ES-I3 (cell line): Measurements from ENCODE around the gene PTGDS.

Source experiments
- H3K36me3 ChIP-seq: 2 replicates; pipeline ENCODE4 v1.6.1; 2013; ENCODE audit warnings: mild to moderate bottlenecking, low read length, control low read depth, moderate library complexity; ENCODE audit not compliant: insufficient read depth
- H3K4me1 ChIP-seq: 2 replicates; pipeline ENCODE4 v1.6.1; 2013; ENCODE audit warnings: mild to moderate bottlenecking, control low read depth, low read length; ENCODE audit not compliant: insufficient read depth
- H3K9ac ChIP-seq: 2 replicates; pipeline ENCODE4 v1.6.1; 2013; ENCODE audit warnings: low read depth, mild to moderate bottlenecking, low read length, moderate library complexity
- H3K9me3 ChIP-seq: 2 replicates; pipeline ENCODE4 v1.6.1; 2013; ENCODE audit warnings: mild to moderate bottlenecking, low read length, moderate library complexity; ENCODE audit not compliant: control insufficient read depth, insufficient read depth

PTGDS gene

DNA sequence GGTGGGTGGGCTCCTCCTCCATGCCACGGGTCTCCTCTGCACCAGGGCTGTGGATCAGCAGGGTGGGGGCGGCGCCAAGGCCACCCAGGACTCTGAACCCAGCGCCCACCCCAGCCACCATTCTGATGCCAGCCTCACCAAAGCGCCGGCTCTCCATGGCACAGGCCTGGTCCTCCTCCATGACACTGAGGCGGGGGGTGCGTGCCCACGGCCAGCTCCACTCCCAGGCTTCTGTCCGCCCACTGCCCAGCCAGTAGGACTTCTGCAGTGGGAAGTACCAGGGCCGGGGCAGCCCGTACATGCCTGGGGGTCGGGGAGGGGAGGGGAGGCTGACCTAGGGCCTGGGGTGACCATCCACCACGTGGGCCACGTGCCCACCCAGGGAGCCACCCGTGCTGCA lies 39.1 kb downstream of the PTGDS start:
- Histone ChIP-seq H3K36me3 (no peaks in the 10 kb centered on the region), H3K4me1 (no peaks in the 10 kb centered on the region), H3K9me3 (no peaks in the 10 kb centered on the region), H3K9ac (no peak overlapping the region)

DNA sequence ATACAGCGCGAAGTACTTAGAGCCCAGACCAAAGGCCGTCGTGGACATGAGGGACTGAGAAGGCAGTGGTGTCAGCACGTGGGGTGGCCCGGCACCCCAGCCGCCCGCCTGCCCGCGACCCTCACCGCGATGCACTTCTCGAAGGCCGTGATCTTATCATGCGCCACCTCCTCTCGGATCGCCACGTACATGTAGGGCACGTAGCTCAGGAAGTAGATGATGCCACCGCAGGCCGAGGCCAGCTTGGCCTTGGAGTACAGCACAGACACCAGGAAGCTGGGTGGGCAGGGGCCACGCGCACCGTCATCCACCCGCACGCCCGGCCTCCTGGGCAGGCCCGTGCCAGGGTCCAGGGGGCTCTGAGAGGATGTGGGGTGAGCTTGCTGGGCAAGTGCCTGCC lies 39.8 kb downstream of the PTGDS start:
- Histone ChIP-seq H3K4me1 (no peaks in the 10 kb centered on the region), H3K9me3 (no peaks in the 10 kb centered on the region), H3K36me3 (no peaks in the 10 kb centered on the region), H3K9ac (no peak overlapping the region)

DNA sequence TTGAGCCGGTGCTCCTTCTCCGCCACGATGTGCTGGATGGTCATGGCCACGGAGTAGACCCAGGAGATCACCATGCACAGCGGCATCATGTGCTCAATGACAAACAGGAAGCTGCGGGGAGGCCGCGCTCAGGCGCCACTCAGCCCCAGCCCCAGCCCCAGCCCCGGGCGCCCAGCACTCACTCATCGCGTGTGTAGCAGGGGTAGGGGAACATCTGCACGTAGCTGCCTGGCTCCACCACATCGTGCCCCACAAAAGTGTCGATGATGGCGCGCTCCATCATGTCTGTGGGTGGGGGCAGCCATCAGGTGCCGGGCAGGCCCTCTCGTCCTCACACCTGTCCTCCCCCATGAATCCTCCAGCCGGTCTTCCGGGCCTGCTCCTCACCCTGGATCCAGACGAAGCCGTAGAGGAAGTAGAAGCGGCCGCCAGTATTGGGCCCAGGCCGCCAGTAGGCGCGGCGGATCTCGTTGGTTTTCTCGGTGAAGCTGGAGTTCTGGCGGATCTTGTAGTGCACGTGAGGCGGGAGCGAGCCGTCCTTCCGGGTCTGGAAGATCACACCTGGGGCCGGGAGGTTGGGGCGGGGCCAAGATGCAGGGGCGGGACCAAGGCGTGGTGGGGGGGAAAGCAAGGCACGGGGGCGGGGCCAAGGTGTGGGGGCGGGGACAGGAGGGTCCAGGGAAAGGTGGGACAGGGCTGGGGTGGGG lies 40.6 kb downstream of the PTGDS start:
- H3K4me1 ChIP-seq: no peaks in the 10 kb centered on the region
- H3K9ac ChIP-seq: no peak overlapping the region
- H3K36me3 ChIP-seq: no peaks in the 10 kb centered on the region
- H3K9me3 ChIP-seq: no peaks in the 10 kb centered on the region

DNA sequence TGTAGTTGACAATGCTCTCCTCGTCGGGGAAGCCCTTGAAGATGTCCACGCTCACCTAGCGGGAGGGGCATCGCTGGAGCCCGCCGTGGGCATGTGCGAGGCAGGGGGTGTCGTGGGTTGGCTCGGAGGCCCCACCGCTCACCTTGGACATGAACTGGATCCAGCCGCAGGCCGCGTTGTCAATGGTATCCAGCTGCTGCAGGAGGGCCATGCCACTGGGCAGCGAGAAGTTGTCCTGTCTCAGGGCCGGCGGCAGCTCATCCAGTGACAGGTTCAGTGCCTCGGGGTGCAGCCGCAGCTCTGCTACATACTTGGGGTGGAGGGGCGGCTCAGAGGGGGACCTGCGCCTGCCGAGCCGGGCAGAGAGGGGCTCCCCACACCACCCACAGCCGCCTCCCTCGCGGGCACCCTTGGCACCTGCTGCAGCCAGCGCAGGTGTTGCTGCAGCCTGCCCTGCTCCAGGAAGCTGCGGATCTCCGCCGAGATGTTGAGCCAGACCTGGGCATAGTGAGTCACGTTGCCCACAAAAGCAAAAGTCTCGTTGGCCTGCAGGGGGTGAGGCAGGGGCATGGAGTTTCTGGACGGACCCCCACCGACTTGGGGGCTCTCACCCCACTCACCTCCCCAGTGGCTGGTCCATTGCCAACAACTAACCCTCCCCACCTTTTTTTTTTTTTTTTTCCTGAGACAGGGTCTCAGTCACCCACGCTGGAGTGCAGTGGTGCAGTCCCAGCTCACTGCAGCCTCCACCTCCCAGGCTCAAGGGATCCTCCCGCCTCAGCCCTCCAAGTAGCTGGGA lies 41.7 kb downstream of the PTGDS start:
- Histone ChIP-seq H3K9ac (no peak overlapping the region), H3K4me1 (no peaks in the 10 kb centered on the region), H3K36me3 (no peaks in the 10 kb centered on the region), H3K9me3 (no peaks in the 10 kb centered on the region)

DNA sequence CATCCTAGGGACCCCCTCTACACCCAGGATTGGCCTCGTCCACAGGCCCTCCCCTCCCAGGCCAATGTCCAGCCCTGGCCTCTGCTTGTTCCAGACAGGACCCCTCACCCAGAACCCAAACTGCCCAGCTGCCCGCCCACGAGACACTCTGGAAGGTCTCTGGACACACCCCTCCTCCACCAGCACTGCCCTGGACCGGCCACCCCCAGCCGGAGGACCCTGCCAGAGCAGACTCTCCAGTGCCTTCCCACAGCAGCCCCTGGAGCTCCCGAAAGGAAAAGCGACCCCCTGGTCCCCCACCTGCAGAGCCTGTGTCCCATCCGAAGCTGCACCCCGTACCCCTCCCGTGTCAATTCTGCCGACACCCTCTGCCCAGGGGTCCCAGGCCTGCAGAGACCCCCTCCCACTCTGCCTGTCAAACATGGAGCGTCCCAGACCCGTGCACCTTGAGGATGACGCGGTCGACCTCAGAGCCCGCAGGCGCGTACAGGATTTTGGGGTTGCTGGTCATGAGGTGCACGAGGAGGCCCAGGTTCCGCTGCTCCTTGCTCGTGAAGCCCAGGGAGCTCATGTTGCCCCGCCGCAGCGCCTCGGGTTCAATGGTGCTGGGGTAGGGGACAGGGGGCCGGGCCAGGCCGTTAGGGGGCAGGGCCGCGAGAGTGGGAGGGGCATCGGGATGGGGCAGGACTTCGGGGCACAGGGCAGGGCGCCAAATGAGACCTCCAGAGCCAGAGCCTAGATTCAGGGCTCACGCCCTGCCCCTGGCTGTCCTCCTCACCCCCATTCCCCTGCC lies 42.8 kb downstream of the PTGDS start:
- Histone ChIP-seq H3K9ac (no peak overlapping the region), H3K36me3 (no peaks in the 10 kb centered on the region), H3K9me3 (no peaks in the 10 kb centered on the region), H3K4me1 (no peaks in the 10 kb centered on the region)

DNA sequence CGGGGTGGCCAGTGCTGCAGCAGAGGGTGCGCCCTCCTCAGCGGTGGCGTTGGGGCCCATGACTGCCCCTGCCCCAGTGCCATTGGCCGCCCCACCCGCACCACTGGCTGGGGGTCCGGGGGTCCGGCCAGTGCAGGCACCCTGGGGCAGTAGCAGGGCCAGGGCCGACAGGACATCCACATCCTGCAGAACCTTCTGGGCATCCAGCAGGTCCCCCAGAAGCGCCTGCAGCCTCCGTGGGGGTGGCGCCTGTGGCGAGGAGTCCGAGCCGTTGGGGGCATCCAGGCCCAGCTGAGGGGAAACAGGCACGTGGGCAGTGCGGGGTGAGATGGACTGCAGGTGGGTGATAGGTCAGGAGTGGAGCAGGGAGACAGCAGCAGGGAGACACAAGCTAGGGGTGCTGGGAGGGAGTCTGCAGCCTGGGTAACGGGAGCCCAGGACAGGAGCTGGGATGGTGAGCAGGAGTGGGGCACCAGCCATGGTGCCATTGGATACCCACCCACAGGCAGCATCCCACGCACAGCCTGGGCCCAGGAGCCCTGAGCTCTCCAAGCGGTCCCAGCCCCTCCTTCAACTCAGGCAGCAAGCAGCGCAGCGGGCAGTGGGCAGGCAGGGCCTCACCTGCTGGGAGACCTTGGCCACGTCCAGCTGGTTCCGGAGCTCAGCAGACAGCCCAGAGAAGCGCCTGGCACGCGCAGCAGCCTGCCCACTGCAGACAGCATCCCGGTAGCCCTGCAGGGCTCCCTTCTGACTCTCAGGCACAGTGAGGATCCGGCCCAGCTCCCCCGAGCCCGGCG lies 43.7 kb downstream of the PTGDS start:
- H3K4me1 ChIP-seq: no peaks in the 10 kb centered on the region
- no peak overlapping the region for H3K9ac ChIP-seq
- no peaks in the 10 kb centered on the region for H3K9me3 ChIP-seq
- H3K36me3 ChIP-seq: no peaks in the 10 kb centered on the region

DNA sequence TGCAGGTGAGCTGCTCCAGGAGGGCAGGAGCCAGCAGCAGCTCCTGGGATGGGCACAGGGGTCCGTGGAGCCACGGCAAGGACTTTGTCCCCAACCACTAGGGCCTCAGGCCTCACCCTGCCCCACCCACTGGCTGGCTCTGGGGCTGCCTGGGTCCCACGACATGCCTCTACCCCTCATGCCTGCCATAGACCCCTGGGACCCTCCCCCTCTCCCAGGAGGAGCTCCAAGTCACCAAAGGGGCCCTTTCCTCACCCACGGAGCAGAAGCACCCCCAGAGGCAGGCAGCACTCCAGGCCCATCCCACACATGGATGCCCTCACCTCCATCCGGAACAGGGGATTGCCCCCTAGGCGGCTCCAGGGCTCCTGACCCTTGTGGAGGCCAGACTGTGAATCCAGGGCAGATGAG lies 44.3 kb downstream of the PTGDS start:
- H3K4me1 ChIP-seq: no peaks in the 10 kb centered on the region
- no peaks in the 10 kb centered on the region for H3K9me3 ChIP-seq
- no peaks in the 10 kb centered on the region for H3K36me3 ChIP-seq
- H3K9ac ChIP-seq: no peak overlapping the region

DNA sequence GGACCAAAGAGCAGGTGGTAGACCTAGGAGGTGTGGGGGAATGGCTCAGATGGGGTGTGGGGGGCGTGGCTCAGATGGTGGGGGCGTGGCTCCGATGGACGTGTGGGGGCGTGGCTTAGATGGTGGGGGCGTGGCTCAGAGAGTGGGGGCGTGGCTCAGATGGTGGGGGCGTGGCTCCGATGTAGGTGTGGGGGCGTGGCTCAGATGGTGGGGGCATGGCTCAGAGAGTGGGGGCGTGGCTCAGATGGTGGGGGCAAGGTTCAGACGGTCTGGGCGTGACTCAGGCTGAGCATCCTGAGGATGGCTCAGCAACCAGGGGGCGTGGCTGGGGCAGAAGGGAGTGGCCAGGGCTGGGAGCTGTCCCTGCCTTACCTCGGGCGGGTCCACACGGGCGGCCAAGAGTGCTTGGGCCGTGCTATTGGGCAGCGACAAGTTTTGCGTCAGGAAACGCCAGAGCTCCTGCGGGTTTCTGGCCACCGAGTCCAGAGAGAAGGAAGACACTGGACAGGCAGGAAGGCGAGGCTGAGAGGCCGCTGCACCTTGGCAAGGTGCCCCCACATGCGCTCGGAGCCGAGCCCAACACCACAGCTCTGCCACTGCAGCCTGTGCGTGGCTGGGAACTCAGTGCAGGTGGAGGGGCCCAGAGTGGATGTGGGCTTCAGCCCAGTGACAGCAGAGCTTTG lies 44.8 kb downstream of the PTGDS start:
- H3K9me3 ChIP-seq: no peaks in the 10 kb centered on the region
- H3K9ac ChIP-seq: no peak overlapping the region
- no peaks in the 10 kb centered on the region for H3K4me1 ChIP-seq
- H3K36me3 ChIP-seq: no peaks in the 10 kb centered on the region

DNA sequence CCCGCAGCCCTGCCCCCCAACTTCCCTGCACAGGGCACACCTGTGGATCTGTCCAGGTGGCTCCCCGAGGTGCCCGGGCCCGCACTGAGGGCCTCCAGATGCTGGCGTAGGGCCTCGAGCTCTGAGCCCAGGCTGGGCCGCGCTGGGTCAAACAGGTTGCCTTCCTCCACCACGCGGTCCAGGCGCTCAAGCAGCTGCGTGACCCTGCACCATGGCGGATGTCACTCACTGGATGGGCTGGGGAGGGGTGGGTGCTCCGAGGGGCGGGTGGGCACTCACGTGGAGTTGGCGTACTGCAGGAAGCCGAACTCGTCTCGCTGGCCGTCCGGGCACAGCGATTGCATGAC lies 45.3 kb downstream of the PTGDS start:
- Histone ChIP-seq H3K9me3 (no peaks in the 10 kb centered on the region), H3K36me3 (no peaks in the 10 kb centered on the region), H3K4me1 (no peaks in the 10 kb centered on the region), H3K9ac (no peak overlapping the region)

DNA sequence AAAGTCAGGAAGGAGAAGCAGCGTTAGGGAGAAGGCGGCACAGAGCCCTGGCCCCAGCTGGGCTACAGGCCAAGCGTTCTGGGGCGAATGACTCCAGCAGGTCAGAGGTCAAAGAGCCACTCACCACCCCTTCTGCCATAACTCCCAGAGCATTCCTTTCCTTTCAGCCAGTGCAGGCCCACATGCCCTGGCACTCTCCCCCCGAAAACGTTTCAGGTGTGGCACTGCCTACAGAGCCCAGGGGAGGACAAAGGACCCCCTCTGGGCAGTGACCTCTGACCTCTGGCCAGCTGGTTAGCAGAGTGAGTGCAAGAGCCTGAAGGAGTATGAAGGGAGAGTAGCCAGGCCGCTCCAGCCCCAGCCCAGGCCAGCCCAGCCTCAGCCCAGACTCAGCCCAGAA lies 45.9 kb downstream of the PTGDS start:
- Histone ChIP-seq H3K36me3 (no peaks in the 10 kb centered on the region), H3K9me3 (no peaks in the 10 kb centered on the region), H3K9ac (no peak overlapping the region), H3K4me1 (no peaks in the 10 kb centered on the region)

DNA sequence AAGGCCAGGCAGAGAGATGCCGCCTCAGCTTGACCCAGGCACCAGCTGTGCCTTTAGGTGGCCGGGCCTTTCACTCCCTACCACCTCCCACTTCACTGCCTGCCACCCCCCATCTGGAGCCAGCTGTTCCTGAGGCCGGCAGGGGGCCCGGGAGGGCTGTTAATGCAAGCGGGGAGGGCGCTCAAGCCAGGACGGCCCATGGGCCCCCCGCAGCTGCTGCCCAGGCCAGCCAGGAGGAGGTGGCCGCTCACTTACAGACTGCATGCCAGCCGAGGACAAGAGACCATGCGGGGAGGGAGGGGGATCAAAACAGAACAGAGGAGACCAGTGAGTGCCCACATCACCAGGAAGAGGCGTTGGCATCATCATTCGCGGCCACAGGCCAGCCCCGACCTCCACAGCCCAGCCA lies 46.3 kb downstream of the PTGDS start:
- Histone ChIP-seq H3K36me3 (no peaks in the 10 kb centered on the region), H3K9ac (no peak overlapping the region), H3K9me3 (no peaks in the 10 kb centered on the region), H3K4me1 (no peaks in the 10 kb centered on the region)

DNA sequence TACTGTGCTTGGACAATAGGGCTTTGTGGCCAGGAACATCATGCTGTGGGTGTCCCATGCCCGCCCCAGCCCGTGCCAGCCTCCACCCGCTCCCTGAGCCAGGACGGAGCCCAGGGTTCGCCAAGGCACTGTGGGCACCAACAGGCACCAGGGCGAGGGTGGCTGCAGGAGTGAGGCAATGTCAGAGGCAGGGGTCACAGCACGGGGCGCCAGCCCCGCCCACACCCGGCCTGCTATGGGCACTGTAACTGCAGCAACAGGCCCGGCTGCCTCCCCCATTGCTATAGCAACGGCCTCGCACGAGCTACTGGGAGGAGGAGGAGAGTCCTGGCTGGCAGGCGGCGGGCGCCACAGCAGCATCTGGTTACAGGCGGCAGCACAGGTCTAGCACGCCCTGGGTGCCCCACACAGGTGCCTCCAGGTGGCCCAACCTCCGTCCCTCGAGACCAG lies 48.2 kb downstream of the PTGDS start:
- no peak overlapping the region for H3K9ac ChIP-seq
- H3K9me3 ChIP-seq: no peaks in the 10 kb centered on the region
- no peaks in the 10 kb centered on the region for H3K36me3 ChIP-seq
- no peaks in the 10 kb centered on the region; the same call in 1 of the 2 replicates for H3K4me1 ChIP-seq

DNA sequence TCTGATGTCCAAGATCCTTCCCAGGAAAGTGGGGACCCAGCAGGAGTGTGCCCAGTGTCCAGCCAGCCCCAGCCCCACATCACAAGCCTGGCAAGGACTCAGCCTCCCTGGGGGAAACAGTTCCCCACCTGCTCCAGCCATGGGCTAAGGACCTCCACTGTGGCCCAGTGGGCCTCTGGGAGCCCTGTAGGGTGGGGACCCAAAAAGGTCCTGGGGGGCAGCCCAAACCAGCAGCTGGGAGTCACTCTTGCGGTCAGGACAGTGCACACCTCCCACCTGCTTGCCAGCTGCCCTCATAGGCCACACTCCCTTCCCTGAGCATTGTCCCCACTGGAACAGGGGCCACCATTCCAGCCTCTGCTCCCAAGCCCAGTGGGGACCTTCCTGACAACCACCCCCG lies 49.1 kb downstream of the PTGDS start:
- Histone ChIP-seq H3K4me1 (no peaks in the 10 kb centered on the region; the same call in 1 of the 2 replicates), H3K9me3 (no peaks in the 10 kb centered on the region), H3K9ac (no peak overlapping the region), H3K36me3 (no peaks in the 10 kb centered on the region)
